ELF-1 (cell line): ENCODE data around the gene B3GNT8.
"Not testable (repeated sequence)": the region's sequence is repeated elsewhere in the genome, so short reads cannot be mapped to it uniquely, and the experiment has no call there.

Experiments
- DNase-seq: peaks from one replicate; pipeline ENCODE4 v3.0.0-alpha.2; 2016; ENCODE audit warnings: low read depth, low spot score

B3GNT8 gene

DNA sequence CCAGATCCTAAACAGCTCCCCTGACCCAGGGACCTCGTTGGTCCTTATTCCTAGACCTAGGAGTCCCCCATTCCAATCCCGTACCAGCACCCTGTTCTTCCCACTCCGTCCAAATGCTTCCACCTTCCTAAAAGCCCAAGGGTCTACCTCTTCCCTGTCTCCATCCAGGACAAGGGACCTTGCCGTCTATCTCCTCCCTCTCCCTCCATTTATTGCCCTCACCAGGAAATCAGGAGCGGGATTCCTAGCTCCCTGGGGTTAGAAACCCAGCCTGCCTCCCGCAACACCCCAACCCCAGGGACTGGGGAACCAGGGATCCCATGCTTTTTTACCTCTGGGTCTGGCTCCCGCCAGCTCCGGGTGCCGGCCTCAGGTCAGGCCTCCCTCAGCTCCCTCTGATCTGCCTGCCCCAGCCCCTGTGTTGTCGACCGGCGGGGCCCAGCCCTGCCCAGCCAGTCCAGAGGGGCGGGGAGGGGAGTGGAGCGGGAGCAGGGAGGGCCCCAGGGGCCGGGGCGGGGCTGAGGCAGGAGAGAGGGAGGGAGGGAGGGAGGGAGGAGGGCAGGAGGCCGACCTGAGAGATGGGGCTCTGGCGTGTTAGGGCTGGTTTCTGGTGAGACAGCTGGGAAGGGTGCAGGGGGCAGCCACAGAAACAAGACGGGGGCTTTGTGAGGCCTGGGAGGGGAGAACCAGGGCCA is at the start of gene B3GNT8:
Gene B3GNT8 (minus strand): TSS at position 423 of the 695 bp plus-strand sequence. CDS start 596 bp downstream, outside the sequence.
- DNase-seq = peak; percentile 78

- no peak for DNase-seq
These were observed 49.4 kb upstream of the B3GNT8 start for GRCh38 chr19:41476583-41476982.

- DNase-seq = not testable (repeated sequence)
These were observed 36.4 kb upstream of the B3GNT8 start for GRCh38 chr19:41463257-41464256.

DNA sequence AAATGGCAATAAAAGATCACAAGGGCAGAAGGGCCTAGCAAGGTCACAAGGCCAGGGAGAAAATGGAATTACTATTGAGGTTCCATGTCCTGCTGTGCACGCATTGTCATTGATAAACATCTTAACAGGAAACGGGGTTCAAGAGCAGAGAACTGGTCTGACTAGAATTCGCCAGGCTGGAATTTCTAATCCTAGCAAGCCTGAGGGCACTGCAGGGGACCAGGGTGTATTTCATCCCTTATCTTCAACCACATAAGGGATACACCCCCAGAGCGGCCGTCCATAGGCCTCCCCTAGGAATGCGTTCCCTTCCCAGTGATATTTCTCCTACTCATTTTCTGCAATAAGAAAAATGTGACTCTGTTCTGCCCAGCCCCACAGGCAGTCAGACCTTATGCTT is 35.3 kb upstream of the B3GNT8 start:
- DNase-seq = no peak

DNA sequence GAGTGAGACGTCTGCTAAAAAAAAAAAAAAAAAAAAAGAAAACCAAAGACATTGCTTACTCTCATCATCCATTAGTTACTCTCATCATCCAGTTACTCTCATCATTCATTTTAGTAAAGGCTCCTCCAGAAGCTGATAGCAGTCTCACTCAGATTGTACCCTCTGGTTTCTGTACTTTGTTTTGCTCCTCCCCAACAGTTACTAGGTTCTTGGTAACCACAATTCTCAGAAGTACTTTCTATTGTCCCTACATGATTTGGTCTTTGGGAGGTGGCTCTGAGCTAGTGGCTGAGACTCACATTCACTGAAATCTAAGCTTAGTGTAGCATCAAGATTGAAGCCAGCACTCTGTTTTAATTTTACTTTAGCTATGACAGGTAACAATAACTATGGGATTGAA is 30.1 kb upstream of the B3GNT8 start:
- no peak for DNase-seq

DNA sequence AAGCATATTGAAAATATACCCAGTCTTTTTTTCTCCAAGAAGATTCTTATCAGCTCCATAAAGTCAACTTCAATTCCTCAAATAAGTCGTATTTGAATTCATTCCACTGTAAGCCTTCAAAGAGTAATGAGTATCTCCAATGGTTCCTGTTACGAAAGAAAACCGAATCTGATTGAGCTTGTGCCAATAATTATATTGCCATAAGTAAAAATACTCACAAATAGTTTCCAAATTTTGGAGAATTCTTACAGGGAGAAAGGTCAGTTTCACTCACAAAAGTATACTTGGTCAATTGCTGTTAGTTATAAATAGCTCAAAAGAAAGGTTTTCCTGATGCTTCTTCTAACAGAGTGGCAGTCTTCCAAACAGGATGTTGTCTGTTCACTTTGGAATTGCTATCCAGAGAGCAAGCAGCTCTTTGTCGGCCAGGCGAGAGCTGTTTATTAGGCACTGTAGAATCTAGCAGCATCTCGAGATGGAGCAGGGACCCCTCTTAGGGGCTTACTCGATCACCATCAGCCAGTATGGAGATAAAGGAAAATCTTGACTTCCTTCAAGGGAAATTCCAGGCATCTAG is 29.3 kb upstream of the B3GNT8 start:
- no peak for DNase-seq

DNA sequence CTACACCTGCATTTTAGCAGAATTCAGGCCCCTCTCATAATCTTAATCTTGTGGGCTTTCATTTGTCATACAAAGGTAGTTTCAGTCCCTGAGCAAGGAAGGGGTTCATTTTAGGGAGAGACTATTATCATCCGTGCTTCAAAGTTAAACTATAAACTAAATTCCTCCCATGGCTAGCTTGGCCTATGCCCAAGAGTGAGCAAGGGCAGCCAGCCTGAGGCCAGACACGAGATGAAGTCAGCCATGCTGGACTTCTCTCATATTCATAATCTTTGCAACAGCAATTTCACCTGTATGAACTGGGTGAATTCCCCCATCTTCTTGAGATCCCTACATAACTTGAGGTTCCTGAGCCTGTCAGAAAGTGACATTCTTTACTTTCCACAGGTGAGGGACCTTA is 28.8 kb upstream of the B3GNT8 start:
- no peak for DNase-seq

DNA sequence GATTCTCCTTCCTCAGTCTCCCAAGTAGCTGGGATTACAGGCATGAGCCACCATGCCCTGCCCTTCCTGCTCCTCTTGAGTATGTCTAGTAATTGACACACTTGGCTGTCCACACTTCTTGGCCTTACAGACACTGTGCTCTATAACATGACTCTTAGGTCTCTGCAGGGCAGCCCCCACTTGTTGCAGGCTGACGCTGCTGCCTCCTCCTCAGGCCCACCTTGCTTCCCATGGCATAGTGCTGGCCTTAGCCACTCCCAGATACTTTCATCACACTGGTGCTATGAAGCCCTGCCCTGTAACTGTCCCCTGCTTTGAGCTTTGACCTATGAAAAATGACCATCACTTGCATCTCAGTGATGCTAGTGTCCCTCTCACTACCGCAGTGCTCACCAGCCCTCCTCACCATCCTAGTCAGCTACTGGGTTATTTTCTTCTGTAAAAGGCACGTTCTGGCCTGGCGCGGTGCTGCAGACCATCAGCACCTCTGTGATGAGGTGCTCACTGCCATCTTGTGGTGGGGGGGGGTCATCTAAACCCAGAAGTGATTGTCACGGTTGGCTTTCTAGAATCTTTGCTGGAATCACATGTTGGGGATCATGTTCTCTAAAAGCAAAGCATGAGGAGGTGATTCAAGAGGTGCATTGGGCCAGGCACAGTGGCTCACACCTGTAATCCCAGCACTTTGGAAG is 25.6 kb upstream of the B3GNT8 start:
- no peak for DNase-seq

DNA sequence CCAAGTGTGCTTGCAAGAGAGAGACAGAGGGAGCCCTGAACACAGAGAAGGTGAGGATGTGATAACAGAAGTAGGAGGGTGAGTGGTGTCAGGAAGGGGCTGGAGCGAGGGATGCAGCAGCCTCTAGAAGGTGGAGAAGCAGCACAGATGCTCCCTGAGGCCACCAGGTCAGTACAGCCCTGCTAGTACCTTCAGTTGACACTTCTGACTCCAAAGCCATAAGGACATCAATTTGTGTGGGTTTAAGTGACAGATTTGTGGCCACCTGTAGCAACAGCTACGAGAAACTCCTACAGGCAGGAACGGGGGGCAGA is 22.6 kb upstream of the B3GNT8 start:
- no peak for DNase-seq

DNA sequence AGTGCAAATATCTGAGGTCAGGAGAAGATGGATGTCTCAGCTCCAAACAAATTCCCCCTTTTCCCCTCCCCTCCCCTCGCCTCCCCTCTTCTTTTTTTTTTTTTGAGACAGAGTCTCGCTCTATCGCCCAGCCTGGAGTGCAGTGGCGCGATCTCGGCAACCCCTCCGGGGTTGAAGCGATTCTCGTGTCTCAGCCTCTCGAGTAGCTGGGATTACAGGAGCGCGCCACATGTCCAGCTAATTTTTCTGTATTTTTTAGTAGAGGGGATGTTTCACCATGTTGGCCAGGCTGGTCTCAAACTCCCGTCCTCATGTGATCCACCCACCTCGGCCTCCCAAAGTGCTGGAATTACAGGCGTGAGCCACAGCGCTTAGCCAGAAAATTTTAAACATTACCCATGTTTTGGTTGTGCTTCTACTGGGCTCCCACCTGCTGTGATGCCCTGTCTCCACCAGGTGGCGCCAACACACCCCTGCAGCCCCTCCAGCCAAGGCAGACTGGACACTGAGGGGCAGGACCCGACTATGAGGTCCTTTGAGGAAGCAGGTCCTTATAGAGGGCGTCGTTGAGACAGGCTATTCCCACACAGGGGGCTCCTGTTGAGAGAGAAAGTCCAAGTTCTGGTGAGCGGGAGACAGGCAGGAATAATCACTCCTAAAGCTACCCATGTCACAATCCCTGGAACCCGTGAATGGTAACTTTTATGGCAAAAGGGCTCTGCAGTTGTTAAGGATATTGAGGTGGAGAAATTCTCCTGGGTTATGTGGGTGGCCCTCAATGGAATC is 22.1 kb upstream of the B3GNT8 start:
- peak; percentile 93 for DNase-seq

DNA sequence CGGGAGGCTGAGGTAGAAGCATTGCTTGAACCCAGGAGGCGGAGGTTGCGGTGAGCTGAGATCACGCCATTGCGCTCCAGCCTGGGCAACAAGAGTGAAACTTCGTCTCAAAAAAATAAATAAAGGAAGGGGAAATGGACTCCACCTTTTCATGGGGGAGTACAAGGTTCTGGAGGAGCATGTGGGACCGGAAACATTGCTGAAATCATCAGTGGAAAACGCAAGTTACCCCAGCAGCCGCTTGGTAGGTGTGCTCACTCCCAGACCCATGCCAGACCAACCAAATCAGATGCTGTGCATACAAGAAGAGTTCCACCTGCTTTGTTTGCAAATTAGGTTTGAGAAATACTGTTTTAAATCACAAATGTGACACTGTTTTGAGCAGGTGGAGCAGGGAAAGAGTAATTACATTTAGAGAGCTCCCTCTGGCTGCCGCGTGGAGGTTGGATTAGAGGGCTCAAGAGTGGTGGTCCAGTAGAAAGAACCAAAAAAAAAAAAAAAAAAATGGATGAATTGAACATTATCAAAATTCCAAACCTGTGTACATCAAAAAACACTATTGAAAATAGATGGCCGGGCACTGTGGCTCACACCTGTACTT is 20.7 kb upstream of the B3GNT8 start:
- DNase-seq = no peak

- no peak for DNase-seq
These were observed 18.4 kb upstream of the B3GNT8 start for GRCh38 chr19:41445575-41445974.

DNA sequence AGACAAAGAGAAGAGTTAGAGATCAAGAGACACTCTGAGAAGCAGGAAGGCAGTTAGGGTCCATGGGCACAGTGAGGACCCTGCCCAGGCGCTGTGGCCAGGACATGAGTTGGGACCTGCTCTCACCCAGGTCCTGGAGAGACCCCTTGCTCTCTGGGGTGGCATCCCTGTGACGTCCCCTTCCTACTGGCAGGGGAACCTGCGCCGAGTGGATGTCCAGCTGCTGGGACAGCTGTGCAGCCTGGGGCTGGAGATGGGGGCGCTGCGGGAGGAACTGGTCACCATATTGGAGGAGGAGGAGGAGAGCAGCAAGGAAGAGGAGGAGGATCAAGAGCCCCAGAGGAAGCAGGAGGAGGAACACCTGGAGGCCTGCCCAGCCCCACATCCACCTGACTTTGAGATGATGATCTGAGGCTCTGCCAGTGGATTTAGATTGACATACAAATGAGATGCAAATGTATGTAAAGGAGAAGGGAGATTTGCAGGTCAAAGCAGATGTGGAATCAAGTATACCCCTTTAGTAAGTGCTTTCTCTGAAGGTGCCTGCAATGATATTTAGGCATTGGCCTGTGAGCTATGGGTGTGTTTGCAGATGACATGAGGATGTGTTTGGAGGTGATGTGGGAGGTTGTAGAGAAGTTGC is 16.8 kb upstream of the B3GNT8 start:
- no peak for DNase-seq

DNA sequence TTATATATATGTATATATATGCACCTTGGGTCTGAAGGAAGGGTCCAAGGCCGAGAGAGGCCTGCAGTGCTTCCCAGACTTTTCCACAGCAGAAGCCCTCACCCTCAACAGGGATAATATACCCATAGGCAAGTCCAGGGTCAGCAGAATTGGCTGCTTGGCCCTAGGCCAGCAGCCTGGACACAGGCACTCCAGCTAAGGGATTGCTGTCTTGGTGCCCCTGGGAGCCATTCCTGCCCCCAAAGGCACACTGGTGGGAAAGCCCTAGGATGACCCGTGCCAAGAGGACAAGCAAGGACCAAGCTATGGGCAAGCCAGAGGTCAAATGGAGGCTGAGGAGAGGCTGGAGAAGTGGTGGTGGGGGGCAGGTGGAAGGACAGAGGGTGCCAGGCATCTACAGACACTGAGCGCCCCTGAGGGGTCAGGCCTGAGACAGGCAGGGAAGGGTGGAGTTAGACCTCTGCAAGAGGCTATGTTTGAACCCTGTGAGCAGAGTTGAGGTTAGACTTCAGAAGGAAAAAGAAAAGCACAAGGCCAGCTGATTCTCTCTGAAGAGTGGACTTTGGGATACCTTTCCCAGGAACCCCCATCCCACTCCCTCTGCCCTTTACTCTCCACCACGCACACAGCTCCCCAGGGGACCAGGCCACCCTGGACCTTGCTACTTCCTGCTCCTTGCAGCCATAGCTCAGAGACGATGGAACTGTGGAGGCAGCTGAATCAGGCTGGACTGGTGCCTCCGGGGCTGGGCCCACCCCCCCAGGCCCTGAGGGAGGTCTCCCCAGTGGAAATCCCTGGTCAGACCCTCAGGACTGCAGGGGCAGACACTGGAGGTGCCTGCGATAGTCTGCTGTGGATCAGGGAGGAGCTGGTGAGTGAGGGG is 15.5 kb upstream of the B3GNT8 start, which contains the start of gene ERICH4:
Gene ERICH4 (plus strand): TSS at position 684 of the 883 bp plus-strand sequence. CDS start 14 bp downstream, at position 698.
- DNase-seq = no peak

GRCh38 chr19:41441321-41441945 is 14.3 kb upstream of the B3GNT8 start:
- DNase-seq = no peak

- DNase-seq = peak; percentile 98
These were observed 12.5 kb upstream of the B3GNT8 start, which contains the start of gene DMAC2 for GRCh38 chr19:41439441-41440222. Gene DMAC2, minus strand, starts transcription at chr19:41439912. Its CDS starts 13 bp downstream, at chr19:41439899.

- no peak for DNase-seq
These were observed 10.9 kb upstream of the B3GNT8 start for GRCh38 chr19:41437944-41438574.
